GM19455 (cell line): ENCODE results near the gene MYRFL.
"Not testable (repeated sequence)": the region's sequence is repeated elsewhere in the genome, so short reads cannot be mapped to it uniquely, and the experiment has no call there.

Source experiments
- ATAC-seq: cut with Tn5 transposase; IDR thresholded peaks from one replicate; pipeline ENCODE4 v1.9.1; 2021; ENCODE audit not compliant: unreplicated experiment

The MYRFL gene

GRCh38 chr12:69985656-69986055 lies 160.6 kb downstream of the MYRFL start:
- ATAC-seq: peak; percentile 82

- no peak for ATAC-seq
Observed at GRCh38 chr12:69986114-69986513, 161.1 kb downstream of the MYRFL start.

GRCh38 chr12:69987579-69988091 lies 162.6 kb downstream of the MYRFL start:
- ATAC-seq: no peak

- no peak for ATAC-seq
Observed at GRCh38 chr12:69988481-69989321, 163.7 kb downstream of the MYRFL start.

- ATAC-seq: no peak
Observed at GRCh38 chr12:69991690-69992288, 166.8 kb downstream of the MYRFL start.

GRCh38 chr12:69993433-69993832 lies 168.4 kb downstream of the MYRFL start:
- no peak for ATAC-seq

GRCh38 chr12:69994086-69994485 lies 169.1 kb downstream of the MYRFL start:
- ATAC-seq: not testable (repeated sequence)

- ATAC-seq: no peak
Observed at GRCh38 chr12:69994724-69995173, 169.7 kb downstream of the MYRFL start.

GRCh38 chr12:69996241-69996640 lies 171.2 kb downstream of the MYRFL start:
- no peak for ATAC-seq

GRCh38 chr12:69996722-69997121 lies 171.7 kb downstream of the MYRFL start:
- ATAC-seq: no peak

- ATAC-seq: no peak
Observed at GRCh38 chr12:69998011-69998410, 173.0 kb downstream of the MYRFL start.

- ATAC-seq: no peak
Observed at GRCh38 chr12:69998922-69999321, 173.9 kb downstream of the MYRFL start.

- no peak for ATAC-seq
Observed at GRCh38 chr12:69999561-69999960, 174.5 kb downstream of the MYRFL start.

- ATAC-seq: no peak
Observed at GRCh38 chr12:70002097-70002911, 177.3 kb downstream of the MYRFL start.

- no peak for ATAC-seq
Observed at GRCh38 chr12:70002912-70003255, 177.9 kb downstream of the MYRFL start.

- no peak for ATAC-seq
Observed at GRCh38 chr12:70005864-70006618, 181.0 kb downstream of the MYRFL start.

- no peak for ATAC-seq
Observed at GRCh38 chr12:70006619-70006973, 181.6 kb downstream of the MYRFL start.

- ATAC-seq: no peak
Observed at GRCh38 chr12:70007687-70008086, 182.7 kb downstream of the MYRFL start.
